Nephron (organoid): ENCODE results near the gene TRMT2B.
A peak's percentile ranks its signal among the peaks of the same experiment; 100 is the strongest.

Experiments
- H3K27ac Mint-ChIP-seq, 3 experiments: 2 replicates each; pipeline ENCODE4 v1.8.0; 2020; ENCODE audit warnings: mixed read lengths in 3 of 3, mild to moderate bottlenecking in 2 of 3, moderate library complexity in 1 of 3
- H3K27me3 Mint-ChIP-seq: 2 replicates; pipeline ENCODE4 v1.8.0; 2021; ENCODE audit warnings: low read depth, mild to moderate bottlenecking, moderate library complexity, mixed read lengths
- H3K36me3 Mint-ChIP-seq: 2 replicates; pipeline ENCODE4 v1.8.0; 2020; ENCODE audit warnings: low read depth, mixed read lengths
- H3K4me1 Mint-ChIP-seq: 2 replicates; pipeline ENCODE4 v1.8.0; 2020; ENCODE audit warnings: mixed read lengths
- H3K4me3 Mint-ChIP-seq, 3 experiments: 2 replicates each; pipeline ENCODE4 v1.8.0; 2020; ENCODE audit warnings: mild to moderate bottlenecking in 3 of 3, mixed read lengths in 3 of 3, moderate library complexity in 2 of 3
- H3K9me3 Mint-ChIP-seq: 2 replicates; pipeline ENCODE4 v1.8.0; 2020; ENCODE audit warnings: mixed read lengths
- TF ChIP-seq, protein P1 (sequence below), 3 experiments: fragments of 200-600 bp; sonication (generic); IDR thresholded peaks; one replicate each; pipeline ENCODE4 v1.5.0; 2021; ENCODE audit warnings: antibody characterized with exemption in 3 of 3; ENCODE audit not compliant: unreplicated experiment in 3 of 3

The TRMT2B gene

DNA sequence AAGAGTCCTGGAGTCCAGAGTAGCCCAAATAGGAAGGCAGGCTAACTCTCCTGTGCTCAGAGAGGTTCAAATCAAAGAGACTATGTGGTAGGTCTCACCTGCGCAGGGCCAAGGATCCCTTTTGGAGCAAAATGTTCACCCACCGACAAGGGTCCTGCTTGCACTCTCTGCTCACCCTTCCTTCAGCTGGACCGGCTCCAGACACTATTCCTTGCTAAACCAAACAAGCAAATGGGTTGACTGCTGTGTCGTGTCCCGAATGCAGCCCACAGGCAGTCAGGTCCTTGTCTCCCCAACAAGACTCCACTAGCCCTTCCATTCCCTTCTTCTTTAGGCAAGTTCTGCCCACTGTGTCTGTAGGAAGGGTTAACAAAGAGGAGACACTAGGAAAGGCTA, 760 bp downstream of the TRMT2B start:
- Mint-ChIP-seq H3K4me3 (peak overlapping the region; percentile 83 to 92 (median 91)), H3K27me3 (no peaks in the 10 kb centered on the region), H3K27ac (peak overlapping the region; percentile 82 to 89 (median 83)), H3K4me1 (no peaks in the 10 kb centered on the region), H3K9me3 (peaks cover 2% of the 10 kb centered on the region), H3K36me3 (peaks cover 4% of the 10 kb centered on the region)
- TF ChIP-seq, protein P1, sequence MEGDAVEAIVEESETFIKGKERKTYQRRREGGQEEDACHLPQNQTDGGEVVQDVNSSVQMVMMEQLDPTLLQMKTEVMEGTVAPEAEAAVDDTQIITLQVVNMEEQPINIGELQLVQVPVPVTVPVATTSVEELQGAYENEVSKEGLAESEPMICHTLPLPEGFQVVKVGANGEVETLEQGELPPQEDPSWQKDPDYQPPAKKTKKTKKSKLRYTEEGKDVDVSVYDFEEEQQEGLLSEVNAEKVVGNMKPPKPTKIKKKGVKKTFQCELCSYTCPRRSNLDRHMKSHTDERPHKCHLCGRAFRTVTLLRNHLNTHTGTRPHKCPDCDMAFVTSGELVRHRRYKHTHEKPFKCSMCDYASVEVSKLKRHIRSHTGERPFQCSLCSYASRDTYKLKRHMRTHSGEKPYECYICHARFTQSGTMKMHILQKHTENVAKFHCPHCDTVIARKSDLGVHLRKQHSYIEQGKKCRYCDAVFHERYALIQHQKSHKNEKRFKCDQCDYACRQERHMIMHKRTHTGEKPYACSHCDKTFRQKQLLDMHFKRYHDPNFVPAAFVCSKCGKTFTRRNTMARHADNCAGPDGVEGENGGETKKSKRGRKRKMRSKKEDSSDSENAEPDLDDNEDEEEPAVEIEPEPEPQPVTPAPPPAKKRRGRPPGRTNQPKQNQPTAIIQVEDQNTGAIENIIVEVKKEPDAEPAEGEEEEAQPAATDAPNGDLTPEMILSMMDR (IDR thresholded peaks at IDR 0.05; ENCODE audit: unreplicated experiment in 3 of 3): no peak

DNA sequence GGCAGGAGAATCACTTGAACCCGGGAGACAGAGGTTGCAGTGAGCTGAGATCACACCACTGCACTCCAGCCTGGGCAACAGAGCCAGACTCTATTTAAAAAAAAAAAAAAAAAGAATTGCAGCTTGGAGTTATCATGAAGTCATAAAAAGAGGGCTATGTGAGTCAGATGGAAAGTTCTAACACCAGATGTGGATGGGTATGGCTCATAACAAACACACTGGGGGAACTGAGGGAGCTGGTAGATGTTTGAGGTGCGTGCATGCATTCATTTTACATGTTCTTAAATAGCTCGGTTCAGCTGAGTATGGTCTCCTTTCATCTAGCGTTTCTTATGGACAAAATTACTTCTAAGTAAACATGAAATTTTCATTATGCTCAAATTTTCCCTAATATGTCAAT, 11.7 kb downstream of the TRMT2B start:
- Mint-ChIP-seq H3K4me1 (no peaks in the 10 kb centered on the region), H3K27me3 (no peaks in the 10 kb centered on the region)
- TF ChIP-seq, protein P1 (IDR thresholded peaks at IDR 0.05; ENCODE audit: unreplicated experiment in 3 of 3): no peak

DNA sequence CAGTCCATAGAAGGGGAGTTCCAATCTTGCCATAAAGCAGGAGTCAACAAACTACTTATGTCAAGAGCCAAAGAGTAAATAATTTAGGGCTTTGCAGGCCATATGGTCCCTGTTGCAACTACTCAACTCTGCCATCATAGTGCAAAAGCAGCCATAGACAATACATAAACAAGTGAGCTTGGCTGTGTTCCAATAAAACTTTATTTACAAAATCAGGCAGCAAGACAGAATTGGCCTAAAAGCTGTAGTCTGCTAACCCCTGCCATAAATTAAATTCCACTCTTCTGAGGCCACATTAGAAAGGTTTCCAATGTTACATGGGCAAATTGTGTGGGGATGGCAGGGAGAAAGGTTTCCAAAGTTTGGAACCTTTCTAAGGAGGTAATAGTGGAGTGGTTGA, 14.7 kb downstream of the TRMT2B start:
- H3K27me3 Mint-ChIP-seq: no peaks in the 10 kb centered on the region
- TF ChIP-seq, protein P1 (IDR thresholded peaks at IDR 0.05; ENCODE audit: unreplicated experiment in 3 of 3): no peak
- no peaks in the 10 kb centered on the region for H3K4me1 Mint-ChIP-seq
- H3K27ac Mint-ChIP-seq: no peak overlapping the region
- peaks cover 6% of the 10 kb centered on the region for H3K9me3 Mint-ChIP-seq
- H3K4me3 Mint-ChIP-seq: no peak overlapping the region
- H3K36me3 Mint-ChIP-seq: peaks cover 10% of the 10 kb centered on the region

More for the DNA sequence above, 11.7 kb downstream of the TRMT2B start:
- peaks cover 15% of the 10 kb centered on the region for H3K36me3 Mint-ChIP-seq
- no peak overlapping the region for H3K27ac Mint-ChIP-seq
- H3K4me3 Mint-ChIP-seq: no peak overlapping the region
- peaks cover 13% of the 10 kb centered on the region for H3K9me3 Mint-ChIP-seq

DNA sequence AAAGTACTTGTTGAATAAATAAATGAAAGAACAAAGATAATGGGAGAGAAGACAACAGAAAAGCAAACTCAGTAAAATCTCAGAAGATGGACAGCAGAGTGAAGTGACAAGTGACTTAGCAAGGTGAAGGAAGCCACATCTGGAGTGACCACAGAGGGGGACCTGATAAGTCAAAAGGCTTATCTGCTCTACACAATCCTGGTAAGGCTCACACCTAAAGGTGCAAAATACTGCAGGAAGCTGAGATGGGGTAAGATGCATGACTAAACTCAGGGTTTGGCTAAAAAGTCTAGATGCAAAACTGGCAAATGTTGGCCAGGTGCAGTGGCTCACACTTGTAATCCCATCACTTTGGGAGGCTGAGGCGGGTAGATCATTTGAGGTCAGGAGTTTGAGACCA, 22.2 kb downstream of the TRMT2B start:
- H3K4me1 Mint-ChIP-seq: no peaks in the 10 kb centered on the region
- peaks cover 15% of the 10 kb centered on the region for H3K9me3 Mint-ChIP-seq
- no peak overlapping the region for H3K4me3 Mint-ChIP-seq
- H3K27me3 Mint-ChIP-seq: no peaks in the 10 kb centered on the region
- H3K27ac Mint-ChIP-seq: no peak overlapping the region
- TF ChIP-seq, protein P1 (IDR thresholded peaks at IDR 0.05; ENCODE audit: unreplicated experiment in 3 of 3): no peak
- peaks cover 27% of the 10 kb centered on the region for H3K36me3 Mint-ChIP-seq

DNA sequence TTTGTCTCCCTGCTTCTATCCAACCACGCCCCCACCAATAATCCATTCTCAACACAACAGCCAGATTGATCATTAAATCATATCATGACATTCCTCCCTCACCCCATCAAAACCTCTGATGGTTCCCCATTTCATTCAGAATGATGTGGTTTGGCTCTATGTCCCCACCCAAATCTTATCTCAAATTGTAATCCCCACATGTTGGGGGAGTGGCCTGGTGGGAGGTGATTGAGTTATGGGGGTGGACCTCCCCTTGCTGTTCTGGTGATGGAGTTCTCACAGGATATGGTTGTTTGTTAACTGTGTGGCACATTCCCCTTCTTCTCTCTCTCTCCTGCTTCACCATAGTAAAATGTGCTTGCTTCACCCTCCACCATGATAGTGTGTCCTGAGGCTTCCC, 23.3 kb downstream of the TRMT2B start:
- Mint-ChIP-seq H3K36me3 (peaks cover 27% of the 10 kb centered on the region), H3K4me1 (no peaks in the 10 kb centered on the region), H3K4me3 (no peak overlapping the region), H3K27me3 (no peaks in the 10 kb centered on the region), H3K9me3 (peaks cover 15% of the 10 kb centered on the region), H3K27ac (no peak overlapping the region)
- TF ChIP-seq, protein P1 (IDR thresholded peaks at IDR 0.05; ENCODE audit: unreplicated experiment in 3 of 3): no peak

DNA sequence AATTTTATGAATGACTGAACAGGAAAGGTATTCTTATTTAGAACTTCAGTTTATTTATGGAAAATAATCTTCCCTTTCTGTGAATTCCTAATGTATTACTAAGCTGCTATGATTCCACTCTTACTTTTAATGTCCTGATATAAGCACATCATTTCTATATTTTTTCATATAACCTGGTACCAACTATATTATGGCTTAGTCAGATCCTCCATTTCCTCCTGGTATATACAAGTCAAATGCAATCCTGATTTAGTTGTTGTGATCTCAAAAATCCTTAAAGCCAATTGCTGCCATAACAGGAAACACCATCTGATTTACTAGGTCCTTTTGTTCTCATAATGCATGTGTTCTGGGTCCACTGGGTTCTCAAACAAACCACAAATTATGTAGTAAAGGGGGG, 26.8 kb downstream of the TRMT2B start:
- H3K4me3 Mint-ChIP-seq: no peak overlapping the region
- H3K27ac Mint-ChIP-seq: no peak overlapping the region
- no peaks in the 10 kb centered on the region for H3K27me3 Mint-ChIP-seq

More for the DNA sequence above, 26.8 kb downstream of the TRMT2B start:
- H3K4me1 Mint-ChIP-seq: no peaks in the 10 kb centered on the region
- peaks cover 35% of the 10 kb centered on the region for H3K36me3 Mint-ChIP-seq
- peaks cover 15% of the 10 kb centered on the region for H3K9me3 Mint-ChIP-seq
- TF ChIP-seq, protein P1 (IDR thresholded peaks at IDR 0.05; ENCODE audit: unreplicated experiment in 3 of 3): no peak
